Measurements from ENCODE around the gene IKZF2.

Gene IKZF2

GRCh38 chr2:212956665-212957607 is 194.5 kb downstream of the IKZF2 start:
- no peak overlapping the region for H3K4me3 ChIP-seq (ENCODE audit: insufficient read depth, low read depth, low read length, poor library complexity, severe bottlenecking)
- H3K27ac ChIP-seq (ENCODE audit: insufficient read depth, low read length, poor library complexity, severe bottlenecking) = no peak overlapping the region
- no peak for DNase-seq

GRCh38 chr2:212953170-212953920 is 198.1 kb downstream of the IKZF2 start:
- no peak for DNase-seq

More at GRCh38 chr2:212956665-212957607, 194.5 kb downstream of the IKZF2 start:
- Histone ChIP-seq H3K27me3 (replicated peaks; ENCODE audit: control insufficient read depth, insufficient read depth, low read length, poor library complexity, severe bottlenecking) (no peaks in the 10 kb centered on the region), H3K36me3 (ENCODE audit: control insufficient read depth, insufficient read depth, low read length) (no peaks in the 10 kb centered on the region), H3K9me3 (ENCODE audit: control insufficient read depth, low read length) (no peaks in the 10 kb centered on the region), H3K4me1 (ENCODE audit: control insufficient read depth, insufficient read depth, low read length, poor library complexity, severe bottlenecking) (no peaks in the 10 kb centered on the region)

GRCh38 chr2:212949786-212950185 is 201.6 kb downstream of the IKZF2 start:
- Histone ChIP-seq H3K4me3 (ENCODE audit: insufficient read depth, low read depth, low read length, poor library complexity, severe bottlenecking) (no peak overlapping the region), H3K27ac (ENCODE audit: insufficient read depth, low read length, poor library complexity, severe bottlenecking) (no peak overlapping the region), H3K9me3 (ENCODE audit: control insufficient read depth, low read length) (no peaks in the 10 kb centered on the region), H3K27me3 (replicated peaks; ENCODE audit: control insufficient read depth, insufficient read depth, low read length, poor library complexity, severe bottlenecking) (no peaks in the 10 kb centered on the region), H3K36me3 (ENCODE audit: control insufficient read depth, insufficient read depth, low read length) (no peaks in the 10 kb centered on the region), H3K4me1 (ENCODE audit: control insufficient read depth, insufficient read depth, low read length, poor library complexity, severe bottlenecking) (no peaks in the 10 kb centered on the region)
- no peak for DNase-seq

More at GRCh38 chr2:212953170-212953920, 198.1 kb downstream of the IKZF2 start:
- no peak overlapping the region for H3K27ac ChIP-seq (ENCODE audit: insufficient read depth, low read length, poor library complexity, severe bottlenecking)
- H3K4me3 ChIP-seq (ENCODE audit: insufficient read depth, low read depth, low read length, poor library complexity, severe bottlenecking) = no peak overlapping the region
- H3K36me3 ChIP-seq (ENCODE audit: control insufficient read depth, insufficient read depth, low read length) = no peaks in the 10 kb centered on the region
- no peaks in the 10 kb centered on the region for H3K4me1 ChIP-seq (ENCODE audit: control insufficient read depth, insufficient read depth, low read length, poor library complexity, severe bottlenecking)
- H3K9me3 ChIP-seq (ENCODE audit: control insufficient read depth, low read length) = no peaks in the 10 kb centered on the region
- H3K27me3 ChIP-seq (replicated peaks; ENCODE audit: control insufficient read depth, insufficient read depth, low read length, poor library complexity, severe bottlenecking) = no peaks in the 10 kb centered on the region

Measured in effector memory CD4-positive, alpha-beta T cell (primary cell).